Measurements from ENCODE around the gene ZNF362.
"Not testable (repeated sequence)": the region's sequence is repeated elsewhere in the genome, so short reads cannot be mapped to it uniquely, and the experiment has no call there.

Gene ZNF362

DNA sequence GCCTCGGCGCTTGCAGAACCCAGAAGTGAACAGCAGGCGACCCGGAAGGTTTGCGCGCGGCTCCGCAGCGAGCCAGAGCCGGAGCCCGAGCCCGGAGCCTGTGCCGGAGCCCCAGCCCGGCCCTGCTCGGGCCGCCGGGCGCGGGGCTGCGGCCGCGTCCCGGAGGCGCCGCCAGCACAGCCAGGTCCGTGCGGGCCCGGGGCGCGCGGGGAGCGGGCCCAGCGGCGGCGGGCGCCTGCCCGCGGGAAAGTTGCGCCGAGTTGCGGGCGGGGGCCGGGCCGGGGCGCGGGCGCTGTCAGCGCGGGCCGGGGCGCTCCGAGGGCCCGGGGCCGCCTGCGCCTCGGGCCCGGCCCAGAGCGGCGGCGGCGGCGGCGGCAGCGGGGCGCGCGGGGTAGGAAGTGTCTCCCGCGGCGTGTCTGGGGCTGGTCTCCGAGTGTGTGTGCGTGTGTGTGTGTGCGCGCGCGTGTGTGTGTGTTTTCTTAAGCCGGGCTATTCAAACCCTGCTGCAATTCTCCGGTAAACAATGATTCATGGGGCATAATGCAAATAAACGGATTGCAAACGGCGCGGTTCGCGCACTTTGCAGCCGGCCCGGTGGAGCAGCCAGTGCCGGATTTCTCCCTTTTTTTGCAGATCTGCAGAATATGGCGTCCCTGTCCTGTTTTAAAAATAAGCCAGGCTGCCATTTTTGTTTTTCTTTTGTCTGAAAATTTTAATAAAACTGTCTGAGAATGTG is at the start of gene ZNF362:
Gene ZNF362 (plus strand): TSS at position 22 of the 736 bp plus-strand sequence. CDS start 14,083 bp downstream, outside the sequence.
- peak; percentile 18 to 56 for DNase-seq (ENCODE audit: extremely low read depth in 1 of 2, low read depth in 1 of 2)

GRCh38 chr1:33211972-33212371 is 44.3 kb upstream of the ZNF362 start:
- no peak for DNase-seq (ENCODE audit: extremely low read depth in 1 of 2, low read depth in 1 of 2)

GRCh38 chr1:33219886-33220661 is 36.2 kb upstream of the ZNF362 start:
- no peak for DNase-seq (ENCODE audit: extremely low read depth in 1 of 2, low read depth in 1 of 2)

GRCh38 chr1:33220676-33221384 is 35.5 kb upstream of the ZNF362 start:
- no peak for DNase-seq (ENCODE audit: extremely low read depth in 1 of 2, low read depth in 1 of 2)

DNA sequence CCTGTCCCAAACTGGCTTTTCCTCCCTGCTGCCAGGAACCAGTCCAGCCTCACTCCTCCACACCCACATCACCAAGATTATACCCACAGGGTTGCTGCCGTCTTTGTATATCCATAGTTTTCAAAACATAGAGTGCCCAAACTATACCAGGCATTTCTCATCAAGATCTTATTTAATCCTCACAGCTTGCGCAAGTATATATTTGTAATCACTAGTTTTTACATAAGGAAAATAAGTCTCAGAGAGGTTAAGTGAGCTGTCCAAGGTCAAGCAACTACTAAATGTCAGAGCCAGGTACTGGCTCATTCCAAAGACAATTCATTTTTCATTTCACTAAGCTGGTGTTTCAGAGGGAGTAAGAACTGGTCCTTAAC is 34.9 kb upstream of the ZNF362 start:
- DNase-seq (ENCODE audit: extremely low read depth in 1 of 2, low read depth in 1 of 2), result no peak

- DNase-seq (ENCODE audit: extremely low read depth in 1 of 2, low read depth in 1 of 2), result no peak
These were observed 33.9 kb upstream of the ZNF362 start for GRCh38 chr1:33222381-33222780.

DNA sequence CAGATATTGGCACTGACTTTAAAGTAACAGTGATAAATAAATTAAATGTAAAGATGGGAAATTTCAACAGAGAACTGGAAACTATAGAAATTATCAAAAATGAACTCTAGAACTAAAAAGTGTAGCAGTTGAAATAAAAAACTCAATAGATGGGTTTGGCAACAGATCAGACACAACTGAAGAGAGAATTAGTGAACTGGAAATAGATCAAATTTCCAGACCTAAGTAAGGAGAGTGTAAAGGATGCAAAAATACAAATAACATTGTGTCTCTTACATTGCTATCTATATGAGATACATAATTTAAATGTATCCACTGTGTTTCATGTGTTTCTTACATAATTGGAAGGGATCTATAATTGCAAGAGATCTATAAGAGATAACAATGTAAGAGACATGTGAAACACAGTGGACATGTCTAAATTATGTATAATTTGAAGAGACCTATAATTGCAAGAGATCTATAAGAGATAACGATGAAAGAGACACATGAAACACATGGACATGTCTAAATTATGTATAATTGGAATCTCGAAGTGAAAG is 32.1 kb upstream of the ZNF362 start:
- DNase-seq (ENCODE audit: extremely low read depth in 1 of 2, low read depth in 1 of 2), result no peak

GRCh38 chr1:33225586-33225985 is 30.7 kb upstream of the ZNF362 start:
- DNase-seq (ENCODE audit: extremely low read depth in 1 of 2, low read depth in 1 of 2), result no peak

DNA sequence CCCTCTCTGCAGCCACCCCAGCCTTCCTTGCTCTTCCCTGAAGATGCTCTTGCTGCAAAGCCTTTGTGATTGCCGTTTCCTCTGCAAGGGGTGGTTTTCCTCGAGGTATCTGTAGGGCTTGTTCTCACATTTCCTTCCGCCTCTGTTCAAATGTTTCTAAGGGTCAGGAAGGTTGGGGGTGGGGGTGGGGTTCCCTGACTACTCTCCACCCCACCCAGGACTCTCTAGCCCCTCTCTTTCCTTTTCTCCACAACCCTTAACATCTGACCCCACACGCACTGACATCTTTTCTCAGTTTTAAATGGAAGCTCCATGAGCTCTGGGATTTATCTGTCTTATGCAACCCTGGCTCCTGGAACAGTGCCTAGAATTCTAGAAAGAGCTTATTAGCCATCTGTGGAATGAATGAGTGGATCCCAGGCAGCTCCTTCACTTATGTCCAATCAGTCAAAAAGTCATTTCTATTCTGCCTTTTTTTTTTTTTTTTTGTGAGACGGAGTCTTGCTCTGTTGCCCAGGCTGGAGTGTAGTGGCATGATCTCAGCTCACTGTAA is 27.3 kb upstream of the ZNF362 start:
- DNase-seq (ENCODE audit: extremely low read depth in 1 of 2, low read depth in 1 of 2), result no peak

DNA sequence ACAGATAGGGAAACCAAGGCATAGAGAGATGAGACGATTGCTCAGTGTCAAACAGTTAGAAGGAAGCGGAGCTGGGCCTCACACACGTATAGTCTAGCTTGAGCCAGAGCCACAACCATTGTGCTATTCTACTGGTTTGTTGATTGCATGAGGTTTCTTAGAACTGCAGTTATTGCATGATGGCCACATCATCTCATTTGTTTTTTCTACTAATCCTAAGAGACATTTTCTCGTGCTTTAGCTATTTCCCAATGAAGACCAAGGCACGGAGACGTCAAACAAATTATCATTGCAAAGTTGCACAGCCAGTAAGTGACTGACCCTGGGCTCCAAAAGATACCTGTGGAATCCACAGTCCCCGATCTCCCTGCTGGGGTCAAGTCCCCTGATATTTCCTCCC is 25.1 kb upstream of the ZNF362 start:
- DNase-seq (ENCODE audit: extremely low read depth in 1 of 2, low read depth in 1 of 2), result no peak

GRCh38 chr1:33232716-33233115 is 23.6 kb upstream of the ZNF362 start:
- no peak for DNase-seq (ENCODE audit: extremely low read depth in 1 of 2, low read depth in 1 of 2)

DNA sequence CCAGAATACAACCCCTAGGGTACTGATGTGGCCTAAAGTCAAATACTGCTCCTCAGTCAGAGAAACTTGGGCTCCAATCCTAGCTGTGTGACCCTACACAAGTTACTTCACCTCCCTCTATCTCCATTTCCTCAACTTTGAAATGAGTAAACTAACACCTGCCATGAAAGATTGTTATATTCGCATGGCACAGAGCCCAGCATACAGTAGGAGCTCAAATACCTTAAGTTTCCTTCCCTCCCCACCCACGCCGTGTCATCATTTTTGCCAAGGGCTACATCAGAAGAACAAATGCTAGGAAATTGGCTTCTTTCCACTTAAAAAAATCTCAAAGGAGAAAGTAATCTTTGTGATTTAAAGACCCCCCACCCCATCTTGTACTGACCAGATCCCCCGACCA is 22.2 kb upstream of the ZNF362 start:
- no peak for DNase-seq (ENCODE audit: extremely low read depth in 1 of 2, low read depth in 1 of 2)

DNA sequence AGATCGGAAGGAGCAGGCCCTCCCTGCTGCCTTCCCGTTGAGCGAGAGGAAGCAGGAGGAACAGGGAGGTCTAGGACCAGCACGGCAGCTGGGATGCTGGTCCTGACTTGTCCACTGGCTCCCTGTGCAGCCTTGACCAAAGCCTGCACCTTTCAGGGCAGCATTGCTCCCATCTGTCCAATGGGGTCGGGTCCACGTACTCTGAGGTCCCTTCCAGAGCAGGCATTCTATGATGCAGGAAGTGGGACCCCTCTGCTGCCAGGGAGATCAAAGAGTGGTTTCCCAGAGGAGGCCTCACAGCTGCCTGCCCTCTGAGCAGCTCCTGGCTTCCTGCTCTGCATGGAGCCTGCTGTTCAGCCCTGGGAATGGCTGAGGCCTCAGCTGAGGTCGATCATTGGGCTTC is 21.7 kb upstream of the ZNF362 start:
- no peak for DNase-seq (ENCODE audit: extremely low read depth in 1 of 2, low read depth in 1 of 2)

DNA sequence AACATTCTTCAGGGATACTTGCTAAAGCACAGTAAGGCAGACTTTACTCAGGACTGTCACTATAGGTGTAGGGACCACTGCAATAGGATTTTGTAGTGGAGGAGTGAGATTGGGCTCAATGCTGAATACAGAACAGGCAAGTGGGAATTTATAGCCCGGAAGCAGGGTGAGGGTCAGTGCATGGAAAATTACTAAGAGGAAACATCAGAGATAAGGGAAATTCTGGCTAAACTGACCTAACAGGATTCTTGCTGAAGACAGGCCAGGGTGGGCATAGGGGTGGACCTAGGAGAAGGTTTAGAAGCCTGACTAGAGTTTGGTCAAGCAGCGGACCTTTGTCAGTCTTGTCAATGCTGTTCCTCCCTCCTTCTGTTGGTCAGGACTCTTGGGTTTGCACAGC is 20.8 kb upstream of the ZNF362 start:
- no peak for DNase-seq (ENCODE audit: extremely low read depth in 1 of 2, low read depth in 1 of 2)

GRCh38 chr1:33236498-33236897 is 19.8 kb upstream of the ZNF362 start:
- no peak for DNase-seq (ENCODE audit: extremely low read depth in 1 of 2, low read depth in 1 of 2)

DNA sequence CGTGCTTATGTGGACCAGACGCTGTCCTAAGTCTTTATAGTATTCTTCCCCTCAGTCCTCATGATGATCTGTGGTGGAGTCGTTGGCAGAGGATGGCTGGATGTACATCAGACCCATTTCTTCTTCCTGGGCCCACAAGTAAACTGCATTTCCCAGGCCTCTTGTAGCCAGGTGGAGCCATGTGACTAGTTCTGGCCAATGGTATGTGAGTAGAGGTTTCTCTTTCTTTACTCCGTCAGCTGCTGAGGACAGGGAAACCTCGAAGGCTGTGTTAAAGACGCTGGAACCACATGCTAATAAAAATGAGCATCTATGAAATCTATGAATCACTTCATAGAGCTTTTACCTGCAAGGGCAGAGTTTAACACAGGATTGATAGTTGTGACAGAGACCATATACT is 18.7 kb upstream of the ZNF362 start:
- DNase-seq (ENCODE audit: extremely low read depth in 1 of 2, low read depth in 1 of 2), result no peak

GRCh38 chr1:33238194-33238724 is 18.0 kb upstream of the ZNF362 start:
- DNase-seq (ENCODE audit: extremely low read depth in 1 of 2, low read depth in 1 of 2), result not testable (repeated sequence)

DNA sequence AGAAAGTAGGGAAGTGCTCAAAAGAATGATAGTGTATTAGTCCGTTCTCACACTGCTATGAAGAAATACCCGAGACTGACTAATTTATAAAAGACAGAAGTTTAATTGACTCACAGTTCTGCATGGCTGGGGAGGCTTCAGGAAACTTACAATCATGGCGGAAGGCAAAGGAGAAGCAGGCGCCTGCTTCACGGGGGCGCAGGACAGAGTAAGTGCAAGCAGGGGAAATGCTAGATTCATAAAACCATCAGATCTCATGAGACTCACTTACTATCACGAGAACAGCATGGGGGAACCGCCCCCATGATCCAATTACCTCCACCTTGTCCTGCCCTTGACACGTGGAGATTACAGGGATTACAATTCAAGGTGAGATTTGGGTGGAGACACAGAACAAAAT is 16.9 kb upstream of the ZNF362 start:
- DNase-seq (ENCODE audit: extremely low read depth in 1 of 2, low read depth in 1 of 2), result not testable (repeated sequence)

GRCh38 chr1:33241866-33242265 is 14.4 kb upstream of the ZNF362 start:
- DNase-seq (ENCODE audit: extremely low read depth in 1 of 2, low read depth in 1 of 2), result no peak

DNA sequence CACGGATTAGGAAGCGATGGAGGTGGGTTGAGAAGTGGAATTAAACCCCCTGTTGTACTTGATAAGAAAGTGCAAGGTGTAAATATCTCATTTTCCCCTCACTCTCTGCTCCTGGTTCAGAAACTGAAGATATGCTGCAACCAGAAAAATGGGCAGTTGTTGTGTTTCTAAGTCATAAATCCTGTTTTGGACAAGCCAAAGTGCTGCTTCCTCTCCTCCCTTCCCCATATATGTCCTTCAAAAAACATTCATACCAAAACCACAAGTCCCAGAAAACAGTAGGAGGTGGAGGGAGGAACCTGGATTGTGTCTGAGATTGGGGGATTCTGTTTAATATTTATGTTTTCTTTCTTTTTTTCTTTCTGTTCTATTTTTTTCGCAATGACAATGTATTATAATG is 13.6 kb upstream of the ZNF362 start:
- no peak for DNase-seq (ENCODE audit: extremely low read depth in 1 of 2, low read depth in 1 of 2)
